Suppressor macrophage treated with lipopolysaccharide for 1 hour (primary cell): ENCODE measurements around the gene ZNF490.
"Not testable (repeated sequence)": the region's sequence is repeated elsewhere in the genome, so short reads cannot be mapped to it uniquely, and the experiment has no call there.

Source experiments
- DNase-seq, 3 donors: peaks; one replicate each; pipeline ENCODE4 v3.0.0-alpha.2; 2020 to 2022

Gene ZNF490

DNA sequence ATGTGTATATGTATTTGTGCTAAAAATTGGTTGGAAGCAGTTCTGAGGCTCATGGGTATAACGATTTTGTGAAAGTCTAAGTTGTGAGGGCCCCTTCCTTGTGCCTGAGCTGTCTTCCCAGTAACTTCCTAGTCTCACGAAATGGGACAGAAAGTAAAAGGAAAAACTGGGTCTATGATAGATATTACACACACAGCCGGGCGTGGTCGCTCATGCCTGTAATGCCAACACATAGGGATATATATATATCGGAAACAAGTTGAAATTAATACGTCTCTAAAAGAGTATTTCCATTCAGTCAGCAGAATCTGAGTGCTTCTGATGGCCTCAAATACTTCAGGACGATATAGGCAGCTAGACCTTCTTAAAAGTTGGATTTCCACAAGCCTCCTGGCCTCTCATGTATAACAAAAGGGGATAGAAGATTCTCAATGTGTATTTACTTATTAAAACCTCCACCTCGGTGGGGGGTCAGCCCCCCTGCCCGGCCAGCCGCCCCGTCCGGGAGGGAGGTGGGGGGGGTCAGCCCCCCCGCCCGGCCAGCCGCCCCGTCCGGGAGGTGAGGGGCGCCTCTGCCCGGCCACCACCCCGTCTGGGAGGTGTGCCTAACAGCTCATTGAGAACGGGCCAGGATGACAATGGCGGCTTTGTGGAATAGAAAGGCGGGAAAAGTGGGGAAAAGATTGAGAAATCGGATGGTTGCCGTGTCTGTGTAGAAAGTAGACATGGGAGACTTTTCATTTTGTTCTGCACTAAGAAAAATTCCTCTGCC is 10.8 kb upstream of the ZNF490 start:
- DNase-seq: not testable (repeated sequence)

- no peak for DNase-seq
These were observed 7.0 kb upstream of the ZNF490 start for GRCh38 chr19:12617646-12618045.

DNA sequence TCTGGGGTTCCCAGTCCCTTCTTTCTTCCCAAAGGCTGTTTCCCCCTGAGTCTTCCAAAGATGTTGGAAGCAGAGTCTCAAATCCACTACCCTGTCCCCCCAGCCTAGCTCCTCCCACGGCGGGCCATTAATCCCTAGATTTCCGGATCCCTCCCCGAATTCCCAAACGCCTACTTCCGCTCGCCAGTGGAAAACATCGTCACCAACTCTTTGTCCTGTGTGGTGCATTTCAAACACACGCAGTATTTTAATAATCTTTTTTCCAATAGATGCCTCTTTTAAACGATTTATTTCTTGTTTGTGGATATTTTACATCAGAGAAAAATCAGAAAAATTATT is 717 bp upstream of the ZNF490 start:
- peak; percentile 27 to 46 (median 30) for DNase-seq

- peak in 2 of 3 donors; percentile 21 to 24 for DNase-seq
These were observed 3.0 kb downstream of the ZNF490 start for GRCh38 chr19:12607631-12608030.

- DNase-seq: no peak
These were observed 3.8 kb downstream of the ZNF490 start for GRCh38 chr19:12606796-12607195.

DNA sequence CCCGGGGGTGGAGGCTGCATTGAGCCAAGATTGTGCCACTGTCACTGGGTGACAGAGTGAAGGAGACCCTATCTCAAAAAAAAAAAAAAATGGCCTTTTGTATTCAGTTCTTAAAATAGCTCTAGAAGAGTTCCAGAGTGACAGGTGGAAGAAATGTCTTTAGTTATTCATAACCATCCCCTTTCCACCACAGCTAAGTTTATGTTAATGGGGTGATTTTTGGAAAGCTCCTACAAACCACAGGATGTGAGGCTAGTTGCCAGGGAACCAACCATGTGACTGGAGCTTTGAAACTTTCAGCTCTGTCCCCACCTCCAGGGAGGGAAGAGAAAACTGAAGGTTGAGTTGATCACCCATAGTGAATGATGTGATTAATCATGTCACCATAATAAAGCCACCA is 6.9 kb downstream of the ZNF490 start:
- no peak for DNase-seq

DNA sequence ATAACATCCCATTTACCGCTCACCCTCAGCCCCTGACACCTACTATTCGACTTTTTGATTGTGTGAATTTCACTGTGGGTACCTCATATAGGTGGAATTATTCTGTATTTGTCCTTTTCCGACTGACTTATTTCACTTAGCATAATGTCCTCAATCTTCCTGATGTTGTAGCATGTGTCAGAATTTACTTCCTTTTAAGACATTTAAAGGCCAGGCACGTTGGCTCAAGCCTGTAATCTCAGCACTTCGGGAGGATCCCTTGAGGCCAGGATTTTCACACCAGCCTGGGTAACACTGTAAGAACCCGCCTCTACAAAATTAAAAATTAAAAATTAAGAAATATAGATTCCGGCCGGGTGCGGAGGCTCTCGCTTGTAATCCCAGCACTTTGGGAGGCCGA is 13.0 kb downstream of the ZNF490 start:
- DNase-seq: no peak

DNA sequence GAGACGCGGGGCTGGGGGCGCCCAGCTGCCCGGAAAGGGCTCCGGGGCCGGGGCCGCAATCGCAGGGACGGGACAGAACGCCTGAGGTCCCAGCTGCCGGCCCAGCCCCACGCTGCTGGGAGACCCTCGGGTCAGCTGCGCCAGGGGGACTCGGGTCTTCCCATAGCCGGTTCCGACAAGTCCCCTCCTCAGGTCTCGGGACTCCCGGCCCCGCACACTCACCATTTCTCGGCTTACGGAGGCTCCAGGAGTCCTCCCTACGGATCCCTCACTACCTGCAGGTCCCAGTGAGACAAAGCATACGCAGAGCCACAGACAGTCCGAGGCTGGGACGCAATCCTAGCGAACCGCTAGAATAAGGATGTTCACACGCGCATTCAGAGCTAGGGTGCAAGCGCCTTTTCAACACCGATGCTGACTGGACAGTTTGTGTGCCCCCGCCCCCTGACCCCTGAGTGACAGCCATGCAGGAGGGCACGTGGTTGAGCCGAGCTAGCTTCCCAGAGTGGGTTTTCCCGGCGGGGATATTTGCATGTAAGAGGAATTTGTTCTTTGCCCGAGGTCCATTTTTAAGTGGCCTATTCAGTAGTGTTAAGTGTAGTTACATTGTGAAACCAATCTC is 13.6 kb downstream of the ZNF490 start:
- DNase-seq: no peak

DNA sequence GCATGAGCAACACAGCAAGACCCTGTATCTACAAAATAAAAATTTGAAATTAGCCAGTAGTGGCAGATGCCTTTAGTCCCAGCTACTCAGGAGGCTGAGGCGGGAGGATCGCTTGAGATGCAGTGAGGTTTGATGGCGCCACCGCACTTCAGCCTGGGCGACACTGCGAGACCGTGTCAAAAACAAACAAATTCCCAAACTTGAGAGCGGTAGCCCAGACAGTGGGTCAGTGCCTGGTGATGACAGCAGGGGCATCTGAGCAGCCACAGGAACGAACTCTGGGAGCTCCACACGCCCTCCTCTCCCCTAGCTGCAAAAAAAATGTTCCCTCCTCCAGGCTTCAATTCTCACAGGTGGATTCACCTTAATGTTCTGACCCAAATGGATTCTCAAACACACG is 14.1 kb downstream of the ZNF490 start:
- no peak for DNase-seq

DNA sequence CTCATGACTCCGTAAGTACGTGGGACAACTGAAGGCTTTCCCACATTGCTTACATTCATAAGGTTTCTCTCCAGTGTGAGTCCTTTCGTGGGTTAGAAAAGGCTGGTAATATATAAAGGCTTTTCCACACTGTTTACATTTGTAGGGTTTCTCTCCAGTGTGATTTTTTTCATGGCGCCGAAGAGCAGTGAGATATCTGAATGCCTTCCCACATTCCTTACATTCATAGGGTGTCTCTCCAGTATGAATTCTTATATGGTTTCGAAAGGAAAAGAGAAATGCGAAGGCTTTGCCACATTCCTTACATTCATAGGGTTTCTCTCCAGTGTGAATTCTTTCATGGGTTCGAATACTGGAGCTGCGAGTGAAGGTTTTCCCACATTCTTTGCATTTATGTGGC is 29.5 kb downstream of the ZNF490 start:
- DNase-seq: no peak

DNA sequence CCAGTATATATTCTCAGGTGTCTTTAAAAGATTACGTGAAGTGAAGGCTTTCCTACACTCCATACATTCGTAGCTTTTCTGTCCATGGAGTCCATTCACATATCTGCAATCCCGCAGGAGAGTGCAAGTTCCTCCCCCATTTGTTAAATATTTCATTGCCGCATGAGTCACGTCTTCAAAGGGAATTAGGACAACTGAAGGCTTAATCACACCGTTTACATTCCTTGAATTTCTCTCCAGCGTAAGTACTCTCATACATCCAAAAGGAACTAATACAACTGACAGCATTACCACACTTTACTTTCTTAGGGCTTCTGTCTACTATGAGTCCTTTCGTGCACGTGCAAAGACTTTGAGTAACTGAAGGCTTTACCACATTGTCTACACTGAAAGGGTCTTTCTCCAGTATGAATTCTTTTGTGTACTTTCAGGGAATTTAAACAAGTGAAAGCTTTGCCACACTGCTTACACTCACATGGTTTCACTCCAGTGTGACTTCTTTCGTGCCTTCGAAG is 30.4 kb downstream of the ZNF490 start:
- DNase-seq: no peak

DNA sequence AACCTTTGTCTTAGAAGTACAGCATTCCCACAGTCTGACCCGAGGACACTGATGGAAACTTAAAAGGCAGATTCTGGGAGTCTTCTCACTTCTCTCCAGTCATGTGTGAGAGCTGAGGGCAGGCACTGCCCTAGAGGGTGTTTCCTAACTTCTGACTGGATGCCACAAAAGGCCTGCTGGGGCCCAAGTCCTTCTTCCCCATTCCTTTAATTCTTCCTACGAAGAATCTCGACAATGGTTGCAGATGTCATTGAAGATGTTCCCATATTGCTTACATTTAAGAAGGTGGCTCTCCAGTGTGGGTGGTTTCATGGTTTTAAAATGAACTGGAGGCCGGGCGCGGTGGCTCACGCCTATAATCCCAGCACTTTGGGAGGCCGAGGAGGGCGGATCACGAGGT is 32.0 kb downstream of the ZNF490 start:
- no peak for DNase-seq

- no peak for DNase-seq
These were observed 36.6 kb downstream of the ZNF490 start for GRCh38 chr19:12574036-12574435.

DNA sequence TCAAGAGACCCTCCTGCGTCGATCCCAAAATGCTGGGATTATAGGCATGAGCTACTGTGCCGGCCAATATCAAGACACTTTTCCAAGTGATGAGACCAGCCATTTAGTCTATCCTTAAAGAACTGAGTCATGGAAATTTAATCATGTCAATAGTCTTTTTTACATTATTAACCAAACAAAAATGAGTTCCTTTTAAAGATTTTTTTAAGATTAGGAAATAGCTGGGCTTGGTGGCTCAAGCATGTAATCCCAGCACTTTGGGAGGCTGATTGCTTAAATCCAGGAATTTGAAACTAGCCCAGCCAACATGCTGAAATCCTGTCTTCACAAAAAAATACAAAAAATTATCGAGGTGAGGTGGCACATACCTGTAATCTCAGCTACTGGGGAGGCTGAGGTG is 42.7 kb downstream of the ZNF490 start:
- no peak for DNase-seq

DNA sequence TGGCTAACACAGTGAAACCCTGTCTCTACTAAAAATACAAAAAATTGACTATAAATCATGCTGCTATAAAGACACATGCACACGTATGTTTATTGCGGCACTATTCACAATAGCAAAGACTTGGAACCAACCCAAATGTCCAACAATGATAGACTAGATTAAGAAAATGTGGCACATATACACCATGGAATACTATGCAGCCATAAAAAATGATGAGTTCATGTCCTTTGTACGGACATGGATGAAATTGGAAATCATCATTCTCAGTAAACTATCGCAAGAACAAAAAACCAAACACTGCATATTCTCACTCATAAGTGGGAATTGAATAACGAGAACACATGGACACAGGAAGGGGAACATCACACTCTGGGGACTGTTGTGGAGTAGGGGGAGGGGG is 44.2 kb downstream of the ZNF490 start:
- not testable (repeated sequence) for DNase-seq

DNA sequence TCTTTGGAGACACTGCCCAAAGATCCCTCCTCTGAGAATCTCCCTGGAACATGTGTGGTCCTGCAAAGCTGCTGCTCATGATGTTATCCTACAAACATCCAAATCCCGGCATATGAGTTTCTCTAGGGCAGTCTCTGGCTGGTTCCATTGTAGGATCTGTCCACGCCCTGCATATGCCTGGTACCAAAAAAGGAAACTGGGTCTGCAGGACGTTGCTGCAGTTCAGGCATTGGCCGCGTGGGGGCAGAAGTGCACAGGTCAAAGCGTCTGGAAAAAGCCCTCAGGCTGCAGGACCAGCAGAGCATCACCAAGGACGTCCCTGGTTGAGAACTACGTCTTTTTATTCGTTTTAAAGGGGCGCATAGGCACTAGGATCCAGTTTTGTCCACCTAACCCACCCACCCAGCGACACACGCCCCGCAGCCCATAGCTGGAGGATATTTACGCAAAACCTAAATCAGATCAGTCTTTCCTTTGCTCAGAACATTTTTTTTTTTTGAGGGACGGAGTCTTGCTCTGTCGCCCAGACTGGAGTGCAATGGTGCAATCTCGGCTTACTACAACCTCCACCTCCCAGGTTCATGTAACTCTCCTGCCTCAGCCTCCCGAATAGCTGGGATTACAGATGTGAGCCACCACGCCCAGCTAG is 46.5 kb downstream of the ZNF490 start:
- peak; percentile 81 to 90 (median 90) for DNase-seq

DNA sequence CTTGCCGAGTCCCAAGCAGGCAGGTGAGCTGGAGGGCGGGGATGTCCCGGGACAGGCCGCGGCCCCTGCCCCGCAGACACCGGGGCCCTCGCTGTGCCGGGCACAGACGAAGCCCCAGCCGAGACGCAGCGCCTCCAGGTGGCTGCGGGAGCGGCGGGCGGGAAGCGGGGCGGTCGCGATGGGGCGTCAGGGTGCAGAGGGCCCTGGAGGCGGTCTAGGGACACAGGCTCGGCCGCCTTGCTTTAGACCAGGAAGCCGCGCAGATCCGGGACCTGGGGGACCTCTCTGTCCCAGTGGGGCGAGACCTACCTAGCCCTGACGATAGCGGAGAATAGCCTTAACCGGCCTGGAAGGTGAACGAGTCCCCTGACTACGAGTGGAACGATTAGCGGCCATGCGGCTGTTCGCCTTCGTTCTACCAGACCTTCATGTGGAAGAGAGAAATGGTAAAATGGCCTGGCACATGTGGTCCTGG is 55.1 kb downstream of the ZNF490 start:
- peak in 1 of 3 donors; percentile 3 for DNase-seq

- peak; percentile 96 to 97 (median 96) for DNase-seq
These were observed 59.4 kb downstream of the ZNF490 start, which contains the start of gene ZNF564 for GRCh38 chr19:12551060-12551832. Gene ZNF564, minus strand, starts transcription at chr19:12551482. Its CDS starts 150 bp downstream, at chr19:12551332.

DNA sequence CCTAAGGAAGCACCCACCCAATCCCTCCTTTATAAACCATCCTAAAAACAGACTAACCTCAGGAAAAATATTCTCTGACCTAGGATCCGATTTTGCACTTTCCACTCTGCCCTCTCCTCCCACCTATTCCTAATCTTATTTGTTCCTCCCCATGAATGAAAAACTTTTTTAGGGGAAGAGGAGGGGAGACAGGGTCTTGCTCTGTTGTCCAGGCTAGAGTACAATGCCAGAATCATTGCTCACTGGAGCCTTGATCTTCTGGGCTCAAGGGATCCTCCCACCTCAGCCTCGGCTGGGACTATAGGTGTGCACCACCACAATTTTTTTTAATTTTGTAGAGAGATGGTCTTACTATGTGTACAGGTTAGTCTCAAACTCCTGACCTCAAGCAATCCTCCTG is 63.7 kb downstream of the ZNF490 start:
- no peak for DNase-seq

DNA sequence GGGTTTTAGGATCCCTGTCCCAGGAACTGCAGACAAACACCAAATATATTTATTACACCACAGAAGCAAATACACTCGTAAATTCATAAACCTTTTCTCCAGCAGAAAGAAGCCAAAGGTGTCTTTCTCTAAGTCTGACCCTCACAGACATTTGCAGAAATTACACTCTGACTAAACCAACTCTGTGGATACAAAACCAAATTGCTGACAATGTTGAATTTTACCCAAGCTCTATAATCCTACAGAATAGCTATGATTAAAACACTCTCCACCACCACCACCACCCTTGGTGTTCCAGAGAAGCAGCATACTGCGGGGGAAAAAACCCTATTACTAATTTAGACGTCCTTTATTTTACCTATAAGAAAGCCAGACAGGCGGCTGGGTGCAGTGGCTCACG is 64.5 kb downstream of the ZNF490 start:
- no peak for DNase-seq

DNA sequence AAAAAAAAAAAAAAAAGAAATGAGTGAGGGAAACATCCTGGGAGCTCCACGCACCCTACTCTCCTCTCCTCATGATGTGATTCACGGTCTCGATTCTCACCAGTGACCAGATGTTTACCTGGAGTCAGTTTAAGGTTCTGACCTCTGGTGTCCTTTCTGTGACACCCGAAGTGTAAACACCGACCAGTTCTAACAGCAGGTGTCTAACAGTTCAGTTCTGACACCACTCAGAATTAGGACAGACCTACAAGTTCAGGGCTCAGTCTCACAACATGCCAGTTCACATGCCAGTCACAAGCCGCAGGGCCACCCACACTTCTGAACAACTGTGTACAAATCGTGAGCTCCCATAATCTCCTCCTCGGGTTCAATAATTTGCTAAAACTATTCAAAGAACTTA is 65.3 kb downstream of the ZNF490 start:
- DNase-seq: no peak

DNA sequence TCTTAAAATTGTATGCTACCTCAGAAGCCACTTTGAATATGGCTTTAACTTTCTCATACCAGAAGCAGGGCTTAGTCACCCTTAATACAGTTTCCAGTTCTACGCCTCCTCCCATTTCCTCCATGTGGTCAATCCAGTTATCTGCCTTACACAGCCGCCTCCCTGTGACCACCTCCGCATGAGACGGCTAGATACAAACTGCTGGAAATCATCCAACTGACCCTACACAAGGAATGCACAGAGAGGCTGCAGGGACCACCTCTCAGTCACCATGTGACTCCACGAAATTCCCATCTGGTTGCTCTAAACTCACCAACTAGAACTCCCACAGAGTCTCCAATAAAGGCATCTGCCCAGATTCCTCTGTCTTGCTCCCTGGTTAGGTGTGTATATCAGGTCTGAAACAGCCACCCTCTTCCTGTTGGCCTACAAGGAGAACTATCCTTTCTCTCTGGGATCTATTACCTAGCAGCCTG is 66.2 kb downstream of the ZNF490 start:
- peak; percentile 24 to 35 (median 28) for DNase-seq

GRCh38 chr19:12543855-12544254 is 66.8 kb downstream of the ZNF490 start:
- DNase-seq: peak; percentile 42 to 62 (median 49)
